ENCODE results near the gene CEP44. TPM values are rescaled to one million over a fixed set of nuclear protein-coding genes. Genes with fewer than 3 reads are reported as not detected.

CEP44 gene
- total RNA-seq, 1 donor from 2014 or later: 11.5 TPM

DNA sequence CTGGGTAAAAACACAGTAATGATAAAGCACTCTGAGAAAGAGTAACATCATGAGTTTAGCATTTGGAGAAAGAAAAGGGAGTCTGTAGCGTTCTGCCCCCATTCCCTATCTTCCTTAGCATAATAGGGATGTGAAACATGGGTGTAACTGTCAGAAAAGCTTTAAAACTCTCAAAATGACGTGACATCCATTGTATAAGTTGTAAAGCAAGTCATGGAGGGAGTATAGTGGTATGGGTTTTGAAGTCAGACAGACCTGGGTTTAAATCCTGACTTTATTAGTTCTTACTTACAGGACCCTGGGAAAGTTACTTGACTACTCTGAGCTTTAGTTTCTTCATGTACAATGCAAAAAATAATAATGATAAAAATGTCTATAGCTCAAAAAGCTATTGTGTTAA is 17.3 kb upstream of the CEP44 start:
- no peak overlapping the region for H2AFZ ChIP-seq (ENCODE audit: low read depth, low read length)
- H3K27me3 ChIP-seq (ENCODE audit: insufficient read depth, low read length): no peaks in the 10 kb centered on the region
- peaks cover 3% of the 10 kb centered on the region for H3K4me1 Mint-ChIP-seq (ENCODE audit: low read depth, unreplicated experiment)
- H3K36me3 Mint-ChIP-seq (ENCODE audit: low read depth, unreplicated experiment): no peaks in the 10 kb centered on the region
- H3K27ac Mint-ChIP-seq (ENCODE audit: unreplicated experiment): no peak overlapping the region
- no peaks in the 10 kb centered on the region for H3K4me1 ChIP-seq (ENCODE audit: insufficient read depth, low read length)
- no peaks in the 10 kb centered on the region for H4K20me1 ChIP-seq (ENCODE audit: insufficient read depth, low read length)
- TF ChIP-seq, protein P1, sequence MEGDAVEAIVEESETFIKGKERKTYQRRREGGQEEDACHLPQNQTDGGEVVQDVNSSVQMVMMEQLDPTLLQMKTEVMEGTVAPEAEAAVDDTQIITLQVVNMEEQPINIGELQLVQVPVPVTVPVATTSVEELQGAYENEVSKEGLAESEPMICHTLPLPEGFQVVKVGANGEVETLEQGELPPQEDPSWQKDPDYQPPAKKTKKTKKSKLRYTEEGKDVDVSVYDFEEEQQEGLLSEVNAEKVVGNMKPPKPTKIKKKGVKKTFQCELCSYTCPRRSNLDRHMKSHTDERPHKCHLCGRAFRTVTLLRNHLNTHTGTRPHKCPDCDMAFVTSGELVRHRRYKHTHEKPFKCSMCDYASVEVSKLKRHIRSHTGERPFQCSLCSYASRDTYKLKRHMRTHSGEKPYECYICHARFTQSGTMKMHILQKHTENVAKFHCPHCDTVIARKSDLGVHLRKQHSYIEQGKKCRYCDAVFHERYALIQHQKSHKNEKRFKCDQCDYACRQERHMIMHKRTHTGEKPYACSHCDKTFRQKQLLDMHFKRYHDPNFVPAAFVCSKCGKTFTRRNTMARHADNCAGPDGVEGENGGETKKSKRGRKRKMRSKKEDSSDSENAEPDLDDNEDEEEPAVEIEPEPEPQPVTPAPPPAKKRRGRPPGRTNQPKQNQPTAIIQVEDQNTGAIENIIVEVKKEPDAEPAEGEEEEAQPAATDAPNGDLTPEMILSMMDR (IDR thresholded peaks at IDR 0.05; ENCODE audit: insufficient read depth, low read depth, low read length): no peak
- no peak overlapping the region for H3K4me2 ChIP-seq (ENCODE audit: low read length)
- FAIRE-seq (no peak), DNase-seq (ENCODE audit: low read depth) (no peak)
- H3K79me2 ChIP-seq (ENCODE audit: insufficient read depth, low read length): peaks cover 10% of the 10 kb centered on the region
- no peak overlapping the region for H3K27ac ChIP-seq (ENCODE audit: low read depth, low read length)
- no peak overlapping the region for H3K4me3 Mint-ChIP-seq (ENCODE audit: unreplicated experiment)
- H3K9me3 Mint-ChIP-seq (ENCODE audit: unreplicated experiment): no peaks in the 10 kb centered on the region
- no peaks in the 10 kb centered on the region for H3K36me3 ChIP-seq (ENCODE audit: insufficient read depth, low read length)
- no peaks in the 10 kb centered on the region for H3K9me3 ChIP-seq (ENCODE audit: insufficient read depth, low read depth, low read length)
- H3K27me3 Mint-ChIP-seq (ENCODE audit: low read depth, unreplicated experiment): no peaks in the 10 kb centered on the region
- no peak overlapping the region for H3K9ac ChIP-seq (ENCODE audit: low read length)
- no peak overlapping the region for H3K4me3 ChIP-seq (ENCODE audit: insufficient read depth, low read depth, low read length)

DNA sequence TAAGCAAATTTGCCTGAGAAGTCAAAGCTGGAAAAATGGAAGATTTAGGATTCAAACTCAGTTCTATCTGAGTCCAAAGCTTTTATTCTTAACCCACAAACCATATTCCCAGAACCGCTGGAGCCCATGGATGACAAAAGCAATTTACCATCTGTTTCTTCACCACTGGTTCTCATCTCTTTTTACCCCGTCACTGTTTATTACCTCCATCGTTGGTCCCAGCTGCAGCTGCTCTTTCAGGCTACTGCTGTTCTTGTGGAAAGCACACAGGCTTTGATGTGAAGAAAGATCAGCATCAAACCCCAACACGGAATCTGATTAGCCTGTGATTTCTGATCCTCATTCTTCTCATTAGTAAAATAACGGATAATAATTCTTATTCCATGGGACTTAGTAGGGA is 9.8 kb upstream of the CEP44 start:
- H2AFZ ChIP-seq (ENCODE audit: low read depth, low read length): no peak overlapping the region
- TF ChIP-seq, protein P1 (IDR thresholded peaks at IDR 0.05; ENCODE audit: insufficient read depth, low read depth, low read length): no peak
- no peak for TF ChIP-seq EZH2 (IDR thresholded peaks at IDR 0.05; ENCODE audit: insufficient read depth, low read length)
- H3K27me3 Mint-ChIP-seq (ENCODE audit: low read depth, unreplicated experiment): no peaks in the 10 kb centered on the region
- no peaks in the 10 kb centered on the region for H3K4me1 Mint-ChIP-seq (ENCODE audit: low read depth, unreplicated experiment)
- H3K27me3 ChIP-seq (ENCODE audit: insufficient read depth, low read length): no peaks in the 10 kb centered on the region
- FAIRE-seq (no peak), DNase-seq (ENCODE audit: low read depth) (no peak)
- no peaks in the 10 kb centered on the region for H3K9me3 ChIP-seq (ENCODE audit: insufficient read depth, low read depth, low read length)
- no peak overlapping the region for H3K9ac ChIP-seq (ENCODE audit: low read length)
- no peak overlapping the region for H3K4me2 ChIP-seq (ENCODE audit: low read length)
- H3K36me3 Mint-ChIP-seq (ENCODE audit: low read depth, unreplicated experiment): no peaks in the 10 kb centered on the region
- H3K36me3 ChIP-seq (ENCODE audit: insufficient read depth, low read length): no peaks in the 10 kb centered on the region
- no peak overlapping the region for H3K4me3 Mint-ChIP-seq (ENCODE audit: unreplicated experiment)
- H3K79me2 ChIP-seq (ENCODE audit: insufficient read depth, low read length): peaks cover 57% of the 10 kb centered on the region
- no peaks in the 10 kb centered on the region for H3K9me3 Mint-ChIP-seq (ENCODE audit: unreplicated experiment)
- no peak overlapping the region for H3K4me3 ChIP-seq (ENCODE audit: insufficient read depth, low read depth, low read length)
- H3K27ac ChIP-seq (ENCODE audit: low read depth, low read length): no peak overlapping the region
- H4K20me1 ChIP-seq (ENCODE audit: insufficient read depth, low read length): peaks cover 2% of the 10 kb centered on the region
- no peaks in the 10 kb centered on the region for H3K4me1 ChIP-seq (ENCODE audit: insufficient read depth, low read length)
- no peak overlapping the region for H3K27ac Mint-ChIP-seq (ENCODE audit: unreplicated experiment)

DNA sequence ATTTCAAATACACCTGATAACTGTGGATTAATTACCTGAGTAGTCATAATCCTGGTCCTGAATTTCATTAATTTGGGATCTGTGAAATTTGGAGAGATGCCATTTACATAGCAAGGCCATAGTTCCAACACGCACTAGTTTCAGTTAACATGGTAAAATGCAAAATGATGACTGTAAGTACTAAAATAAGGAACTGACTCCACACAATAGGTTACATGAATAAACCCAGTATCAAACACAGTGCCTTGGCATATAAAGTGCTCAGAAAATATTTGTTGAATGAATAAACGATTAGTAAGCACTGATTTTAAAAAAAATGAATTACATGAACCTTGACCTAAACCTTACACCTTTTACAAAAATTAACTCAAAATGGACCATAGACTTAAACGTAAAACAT is 9.3 kb upstream of the CEP44 start:
- Mint-ChIP-seq H3K27me3 (ENCODE audit: low read depth, unreplicated experiment) (no peaks in the 10 kb centered on the region), H3K9me3 (ENCODE audit: unreplicated experiment) (no peaks in the 10 kb centered on the region), H3K36me3 (ENCODE audit: low read depth, unreplicated experiment) (peaks cover 2% of the 10 kb centered on the region), H3K4me1 (ENCODE audit: low read depth, unreplicated experiment) (no peaks in the 10 kb centered on the region), H3K27ac (ENCODE audit: unreplicated experiment) (no peak overlapping the region), H3K4me3 (ENCODE audit: unreplicated experiment) (no peak overlapping the region)
- no peaks in the 10 kb centered on the region for H3K4me1 ChIP-seq (ENCODE audit: insufficient read depth, low read length)
- no peaks in the 10 kb centered on the region for H3K9me3 ChIP-seq (ENCODE audit: insufficient read depth, low read depth, low read length)
- no peak overlapping the region for H3K9ac ChIP-seq (ENCODE audit: low read length)
- no peak overlapping the region for H3K4me2 ChIP-seq (ENCODE audit: low read length)
- H3K27me3 ChIP-seq (ENCODE audit: insufficient read depth, low read length): no peaks in the 10 kb centered on the region
- H3K79me2 ChIP-seq (ENCODE audit: insufficient read depth, low read length): peaks cover 62% of the 10 kb centered on the region
- TF ChIP-seq, protein P1 (IDR thresholded peaks at IDR 0.05; ENCODE audit: insufficient read depth, low read depth, low read length): no peak
- no peak for TF ChIP-seq EZH2 (IDR thresholded peaks at IDR 0.05; ENCODE audit: insufficient read depth, low read length)
- DNase-seq (ENCODE audit: low read depth) (no peak), FAIRE-seq (no peak)
- H4K20me1 ChIP-seq (ENCODE audit: insufficient read depth, low read length): peaks cover 2% of the 10 kb centered on the region
- H3K27ac ChIP-seq (ENCODE audit: low read depth, low read length): no peak overlapping the region
- no peak overlapping the region for H3K4me3 ChIP-seq (ENCODE audit: insufficient read depth, low read depth, low read length)
- no peaks in the 10 kb centered on the region for H3K36me3 ChIP-seq (ENCODE audit: insufficient read depth, low read length)
- H2AFZ ChIP-seq (ENCODE audit: low read depth, low read length): no peak overlapping the region
